K562 (cell line): ENCODE results near the gene TRERF1. TPM values are rescaled to one million over a fixed set of nuclear protein-coding genes. Genes with fewer than 3 reads are reported as not detected.

ENCODE experiments used
- BRF1 ChIP-seq: IDR thresholded peaks from 3 replicates; pipeline ENCODE4 v1.6.1; 2011; ENCODE audit warnings: borderline replicate concordance, mild to moderate bottlenecking; ENCODE audit not compliant: insufficient read length; ENCODE audit errors: extremely low read depth
- ELK3 ChIP-seq: fragments of 450-650 bp; formaldehyde crosslinking; IDR thresholded peaks from 2 replicates; pipeline ENCODE4 v1.4.0; 2020; ENCODE audit warnings: mild to moderate bottlenecking
- FIP1L1 ChIP-seq: fragments of 200-400 bp; formaldehyde crosslinking; IDR thresholded peaks from 2 replicates; pipeline ENCODE4 v1.6.1; 2018; ENCODE audit warnings: mild to moderate bottlenecking, low read depth, low read length; ENCODE audit not compliant: poor library complexity, severe bottlenecking
- HMG20B ChIP-seq: fragments of 250-450 bp; sonication (Bioruptor Pico); IDR thresholded peaks from 2 replicates; pipeline ENCODE4 v1.5.0; 2021; ENCODE audit warnings: mild to moderate bottlenecking
- HNRNPUL1 ChIP-seq: fragments of 200-400 bp; formaldehyde crosslinking; IDR thresholded peaks from 2 replicates; pipeline ENCODE4 v1.6.1; 2017; ENCODE audit warnings: low read length
- IRF2 ChIP-seq: sonication (generic); formaldehyde crosslinking; IDR thresholded peaks from 2 replicates; pipeline ENCODE4 v1.8.1; 2022; ENCODE audit warnings: mild to moderate bottlenecking, missing genetic modification reagents
- KDM1A ChIP-seq, 2 experiments: fragments of 450-650 bp; IDR thresholded peaks; 2 replicates each; pipeline ENCODE4 v1.6.1; 2016; ENCODE audit warnings: mild to moderate bottlenecking in 2 of 2
- KDM4B ChIP-seq, 2 experiments: fragments of 450-650 bp in 1 of 2; sonication (generic) in 1 of 2; IDR thresholded peaks; 2 replicates each; pipeline ENCODE4 v1.6.1; 2016 to 2017; ENCODE audit warnings: borderline replicate concordance in 2 of 2, antibody characterized with exemption in 1 of 2, low read depth in 1 of 2, mild to moderate bottlenecking in 1 of 2
- NFATC3 ChIP-seq: fragments of 450-650 bp; IDR thresholded peaks from 2 replicates; pipeline ENCODE4 v1.6.1; 2017; ENCODE audit warnings: mild to moderate bottlenecking
- NFIC ChIP-seq: fragments of 450-650 bp; IDR thresholded peaks from 2 replicates; pipeline ENCODE4 v1.6.1; 2017; ENCODE audit warnings: mild to moderate bottlenecking, inconsistent platforms
- PREB ChIP-seq: sonication (generic); formaldehyde crosslinking; IDR thresholded peaks from 2 replicates; pipeline ENCODE4 v1.8.1; 2023; ENCODE audit warnings: mild to moderate bottlenecking, missing genetic modification reagents
- PRPF4 ChIP-seq: fragments of 200-400 bp; formaldehyde crosslinking; IDR thresholded peaks from one replicate; pipeline ENCODE4 v1.6.1; 2017; ENCODE audit warnings: low read length, low read depth, mild to moderate bottlenecking; ENCODE audit not compliant: insufficient read depth, poor library complexity, severe bottlenecking
- PTTG1 ChIP-seq: fragments of 450-650 bp; IDR thresholded peaks from 2 replicates; pipeline ENCODE4 v1.6.1; 2016; ENCODE audit warnings: low read depth, mild to moderate bottlenecking, missing genetic modification characterization, missing compliant biosample characterization
- RBM22 ChIP-seq: fragments of 200-400 bp; formaldehyde crosslinking; IDR thresholded peaks from 2 replicates; pipeline ENCODE4 v1.6.1; 2018; ENCODE audit warnings: low read length, low read depth; ENCODE audit not compliant: poor library complexity, severe bottlenecking
- RBM39 ChIP-seq: fragments of 200-400 bp; formaldehyde crosslinking; optimal IDR thresholded peaks from 2 replicates; pipeline ENCODE3; 2018; ENCODE audit warnings: low read depth, low read length
- SMARCB1 ChIP-seq: IDR thresholded peaks from 2 replicates; pipeline ENCODE4 v1.6.1; 2011; ENCODE audit warnings: improper control_type of control experiment, low read depth; ENCODE audit not compliant: insufficient read length
- SPI1 ChIP-seq: IDR thresholded peaks from 2 replicates; pipeline ENCODE4 v1.6.1; 2011; ENCODE audit warnings: low read depth, low read length, control low read depth, borderline replicate concordance
- TAF7 ChIP-seq: fragments of 450-650 bp; IDR thresholded peaks from 2 replicates; pipeline ENCODE4 v1.6.1; 2016; ENCODE audit warnings: missing genetic modification characterization, missing compliant biosample characterization
- TEAD1 ChIP-seq, 2 experiments: fragments of 450-650 bp in 1 of 2; sonication (generic) in 1 of 2; formaldehyde crosslinking; IDR thresholded peaks; 2 replicates each; pipeline versions ENCODE4 v1.4.0 to v1.8.0; 2020 to 2022; ENCODE audit warnings: mild to moderate bottlenecking in 2 of 2, missing genetic modification reagents in 1 of 2
- VEZF1 ChIP-seq: fragments of 200-800 bp; sonication (Bioruptor generic); IDR thresholded peaks from 2 replicates; pipeline ENCODE4 v1.6.1; 2017; ENCODE audit warnings: missing genetic modification characterization, missing compliant biosample characterization
- ZBTB7A ChIP-seq: IDR thresholded peaks from 2 replicates; pipeline ENCODE4 v1.6.1; 2011; ENCODE audit warnings: low read depth, mild to moderate bottlenecking, low read length, moderate library complexity, borderline replicate concordance; ENCODE audit not compliant: control insufficient read depth
- ZNF224 ChIP-seq: sonication (generic); formaldehyde crosslinking; IDR thresholded peaks from 2 replicates; pipeline ENCODE4 v1.8.0; 2022; ENCODE audit warnings: mild to moderate bottlenecking, missing genetic modification reagents
- ZNF561 ChIP-seq: fragments of 450-650 bp; formaldehyde crosslinking; conservative IDR thresholded peaks from 2 replicates; pipeline ENCODE4 v1.4.0; 2020; ENCODE audit warnings: mild to moderate bottlenecking, moderate library complexity
- polyA plus RNA-seq, 8 experiments: library from polyadenylated mRNA; depleted of rRNA in 4 of 8; stranded (reverse) in 5 of 8; unstranded in 3 of 8; fragments of >200 nt; fragmentation: Nextera tagmentation in 2 of 8; fragmentation: Illumina TruSeq in 1 of 8; extraction: Ambion mirVana in 2 of 8; extraction: Trizol in 1 of 8; gene quantifications; 2 replicates each; pipeline versions ENCODE4 v1.2.1 to v1.2.3, GENCODE V29; 2011 to 2014; ENCODE audit warnings: inconsistent platforms in 1 of 8, missing spikeins in 1 of 8
- total RNA-seq, 7 experiments: library from RNA; depleted of rRNA in 6 of 7; stranded (reverse); fragments of >200 nt in 6 of 7; fragmentation: Illumina TruSeq in 2 of 7; extraction: Trizol in 2 of 7; gene quantifications; 2 replicates each; pipeline versions ENCODE4 v1.2.1 to v1.2.3, GENCODE V29; 2011 to 2021; ENCODE audit warnings: low replicate concordance in 1 of 7
- TF ChIP-seq, protein P1 (sequence below): sonication (generic); formaldehyde crosslinking; IDR thresholded peaks from 2 replicates; pipeline ENCODE4 v1.8.0; 2022; ENCODE audit warnings: mild to moderate bottlenecking, low read depth, missing genetic modification reagents

The TRERF1 gene
- total and polyA plus RNA-seq, 9 of the 15 experiments (the other 6 are each of a cell fraction or from before 2014, with no cell fraction given), result 0.04 to 0.20 (median 0.07) TPM; not detected in 3

- TF ChIP-seq SPI1 (0 out of 2 replicates have a peak, but pooled peaks have one; percentile 0), KDM1A (IDR thresholded peaks at IDR 0.05) (peak; percentile 99), RBM39 (no peak), HMG20B (CRISPR knock-in tag) (no peak), ZBTB7A (no peak), IRF2 (CRISPR knock-in tag) (no peak), VEZF1 (CRISPR knock-in tag) (peak; percentile 49), RBM22 (no peak), BRF1 (no peak), PTTG1 (no peak; the same call in 1 of the 2 replicates), HNRNPUL1 (no peak), ZNF224 (CRISPR knock-in tag) (no peak), PRPF4 (no peak), SMARCB1 (peak; percentile 93), NFATC3 (peak; percentile 91), KDM4B (IDR thresholded peaks at IDR 0.05; ENCODE audit: borderline replicate concordance in 2 of 2, low read depth in 1 of 2) (no peak; a peak in 1 of 4 replicates), TAF7 (tag) (0 out of 2 replicates have a peak, but pooled peaks have one; percentile 4), ZNF561 (CRISPR knock-in tag) (no peak), PREB (CRISPR knock-in tag) (no peak), ELK3 (no peak), NFIC (peak; percentile 98), TEAD1 (CRISPR knock-in tag; IDR thresholded peaks at IDR 0.05) (peak; percentile 74 to 89), FIP1L1 (no peak)
- TF ChIP-seq, protein P1, sequence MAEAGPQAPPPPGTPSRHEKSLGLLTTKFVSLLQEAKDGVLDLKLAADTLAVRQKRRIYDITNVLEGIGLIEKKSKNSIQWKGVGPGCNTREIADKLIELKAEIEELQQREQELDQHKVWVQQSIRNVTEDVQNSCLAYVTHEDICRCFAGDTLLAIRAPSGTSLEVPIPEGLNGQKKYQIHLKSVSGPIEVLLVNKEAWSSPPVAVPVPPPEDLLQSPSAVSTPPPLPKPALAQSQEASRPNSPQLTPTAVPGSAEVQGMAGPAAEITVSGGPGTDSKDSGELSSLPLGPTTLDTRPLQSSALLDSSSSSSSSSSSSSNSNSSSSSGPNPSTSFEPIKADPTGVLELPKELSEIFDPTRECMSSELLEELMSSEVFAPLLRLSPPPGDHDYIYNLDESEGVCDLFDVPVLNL (CRISPR knock-in tag), result no peak
Measured at GRCh38 chr6:42197555-42198362, 254.0 kb downstream of the TRERF1 start (continued).
